Uterus (tissue), 2 donors: ENCODE measurements around the gene BSDC1.

Source experiments
- CTCF ChIP-seq, 4 experiments: fragments of 200-600 bp in 2 of 4; fragments of 450-650 bp in 2 of 4; sonication (generic) in 2 of 4; IDR thresholded peaks; one replicate each; pipeline ENCODE4 v1.5.1; 2016 to 2019; ENCODE audit warnings: antibody characterized with exemption in 4 of 4, mild to moderate bottlenecking in 2 of 4, moderate library complexity in 1 of 4
- POLR2A ChIP-seq, 2 donors: fragments of 450-650 bp; IDR thresholded peaks; one replicate each; pipeline ENCODE4 v1.6.1; 2016; ENCODE audit warnings: antibody characterized with exemption in 2 of 2, mild to moderate bottlenecking in 1 of 2, moderate library complexity in 1 of 2

- TF ChIP-seq POLR2A (IDR thresholded peaks at IDR 0.05) (no peak), CTCF (IDR thresholded peaks at IDR 0.05) (no peak)
Measured at GRCh38 chr1:32361308-32361673, 33.0 kb downstream of the BSDC1 start.
